HEK293 (cell line): ENCODE measurements around the gene CYB5R2.

Source experiments
- CTCF ChIA-PET: fragments of 350-600 bp; formaldehyde crosslinking; extraction: SDS; loops from one replicate; lab custom pipeline; 2021; ENCODE audit warnings: antibody characterized with exemption; lab: Yijun Ruan, JAX
- POLR2A ChIA-PET: fragments of 300-600 bp; formaldehyde crosslinking; extraction: SDS; loops from one replicate; lab custom pipeline; 2020; ENCODE audit warnings: antibody characterized with exemption, inconsistent platforms; lab: Yijun Ruan, JAX
- H3K27ac ChIP-seq: fragments of 200-500 bp; sonication (Bioruptor generic); 2 replicates; pipeline ENCODE4 v1.5.1; 2014; ENCODE audit warnings: low read depth, low read length, control low read depth, inconsistent platforms; ENCODE audit errors: extremely low read depth
- H3K36me3 ChIP-seq, 2 experiments: fragments of 200-500 bp in 1 of 2; sonication (Bioruptor generic) in 1 of 2; 1 replicate in 1 of 2; 2 replicates in 1 of 2; pipeline ENCODE4 v1.5.1; 2014 to 2017; ENCODE audit warnings: inconsistent platforms in 2 of 2, low read length in 2 of 2; ENCODE audit not compliant: control insufficient read depth in 2 of 2, insufficient read depth in 1 of 2
- H3K4me1 ChIP-seq: fragments of 200-500 bp; sonication (Bioruptor generic); 2 replicates; pipeline ENCODE4 v1.5.1; 2014; ENCODE audit warnings: mild to moderate bottlenecking, low read length, inconsistent platforms; ENCODE audit not compliant: control insufficient read depth, insufficient read depth
- H3K4me3 ChIP-seq: 2 replicates; pipeline ENCODE4 v1.5.1; 2011; ENCODE audit warnings: low read depth, mild to moderate bottlenecking, control low read depth, low read length, moderate library complexity
- H3K9me3 ChIP-seq: fragments of 200-500 bp; sonication (Bioruptor generic); 2 replicates; pipeline ENCODE4 v1.5.1; 2014; ENCODE audit warnings: low read depth, low read length, inconsistent platforms; ENCODE audit not compliant: control insufficient read depth, insufficient read depth
- KLF7 ChIP-seq: fragments of 450-650 bp; formaldehyde crosslinking; IDR thresholded peaks from 2 replicates; pipeline ENCODE4 v1.5.1; 2016; ENCODE audit warnings: missing biosample characterization, missing genetic modification characterization, borderline replicate concordance
- SETDB1 ChIP-seq: IDR thresholded peaks from one replicate; pipeline ENCODE4 v1.6.1; 2017; ENCODE audit warnings: mild to moderate bottlenecking, low read length, moderate library complexity, mixed read lengths; ENCODE audit not compliant: insufficient read length
- SP7 ChIP-seq: fragments of 450-650 bp; formaldehyde crosslinking; IDR thresholded peaks from 2 replicates; pipeline ENCODE4 v1.5.1; 2016; ENCODE audit warnings: missing biosample characterization, missing genetic modification characterization
- ZBTB1 ChIP-seq: fragments of 450-650 bp; formaldehyde crosslinking; IDR thresholded peaks from 2 replicates; pipeline ENCODE4 v1.5.1; 2016; ENCODE audit warnings: missing biosample characterization, missing genetic modification characterization
- ZBTB10 ChIP-seq: fragments of 450-650 bp; formaldehyde crosslinking; IDR thresholded peaks from 2 replicates; pipeline ENCODE4 v1.5.1; 2016; ENCODE audit warnings: missing biosample characterization, missing genetic modification characterization
- ZFP41 ChIP-seq: fragments of 450-650 bp; formaldehyde crosslinking; IDR thresholded peaks from 2 replicates; pipeline ENCODE4 v1.5.1; 2016; ENCODE audit warnings: missing biosample characterization, missing genetic modification characterization, borderline replicate concordance
- ZFP69B ChIP-seq: fragments of 450-650 bp; formaldehyde crosslinking; IDR thresholded peaks from 2 replicates; pipeline ENCODE4 v1.5.1; 2016; ENCODE audit warnings: missing biosample characterization, missing genetic modification characterization
- ZNF133 ChIP-seq: fragments of 450-650 bp; formaldehyde crosslinking; IDR thresholded peaks from 2 replicates; pipeline ENCODE4 v1.5.1; 2016; ENCODE audit warnings: missing biosample characterization, missing genetic modification characterization
- ZNF146 ChIP-seq: fragments of 450-650 bp; formaldehyde crosslinking; IDR thresholded peaks from 2 replicates; pipeline ENCODE4 v1.5.1; 2016; ENCODE audit warnings: missing biosample characterization, missing genetic modification characterization
- ZNF169 ChIP-seq: fragments of 450-650 bp; formaldehyde crosslinking; IDR thresholded peaks from 2 replicates; pipeline ENCODE4 v1.5.1; 2016; ENCODE audit warnings: missing biosample characterization, missing genetic modification characterization
- ZNF174 ChIP-seq: fragments of 450-650 bp; formaldehyde crosslinking; IDR thresholded peaks from 2 replicates; pipeline ENCODE4 v1.5.0; 2017; ENCODE audit warnings: missing biosample characterization, mild to moderate bottlenecking, missing genetic modification characterization
- ZNF211 ChIP-seq: fragments of 450-650 bp; formaldehyde crosslinking; IDR thresholded peaks from 2 replicates; pipeline ENCODE4 v1.5.1; 2016; ENCODE audit warnings: low read depth, missing biosample characterization, missing genetic modification characterization
- ZNF221 ChIP-seq: fragments of 450-650 bp; formaldehyde crosslinking; IDR thresholded peaks from 2 replicates; pipeline ENCODE4 v1.5.1; 2017; ENCODE audit warnings: missing biosample characterization, missing genetic modification characterization, borderline replicate concordance
- ZNF266 ChIP-seq: fragments of 450-650 bp; formaldehyde crosslinking; IDR thresholded peaks from 2 replicates; pipeline ENCODE4 v1.5.1; 2016; ENCODE audit warnings: missing biosample characterization, missing genetic modification characterization, low read depth
- ZNF280D ChIP-seq: fragments of 450-650 bp; formaldehyde crosslinking; IDR thresholded peaks from 2 replicates; pipeline ENCODE4 v1.5.1; 2016; ENCODE audit warnings: missing biosample characterization, missing genetic modification characterization
- ZNF510 ChIP-seq: fragments of 450-650 bp; formaldehyde crosslinking; IDR thresholded peaks from 2 replicates; pipeline ENCODE4 v1.5.1; 2018; ENCODE audit warnings: mild to moderate bottlenecking, missing genetic modification characterization, missing biosample characterization; ENCODE audit not compliant: insufficient replicate concordance
- ZNF544 ChIP-seq: fragments of 450-650 bp; formaldehyde crosslinking; IDR thresholded peaks from 2 replicates; pipeline ENCODE4 v1.5.0; 2017; ENCODE audit warnings: missing biosample characterization, missing genetic modification characterization
- ZNF555 ChIP-seq: fragments of 450-650 bp; formaldehyde crosslinking; conservative IDR thresholded peaks from 2 replicates; pipeline ENCODE4 v1.5.1; 2017; ENCODE audit warnings: missing biosample characterization, mild to moderate bottlenecking, missing genetic modification characterization, inconsistent platforms
- ZNF621 ChIP-seq: fragments of 450-650 bp; formaldehyde crosslinking; IDR thresholded peaks from 2 replicates; pipeline ENCODE4 v1.5.1; 2017; ENCODE audit warnings: missing biosample characterization, missing genetic modification characterization
- ZNF664 ChIP-seq: fragments of 450-650 bp; formaldehyde crosslinking; IDR thresholded peaks from 2 replicates; pipeline ENCODE4 v1.5.1; 2016; ENCODE audit warnings: missing biosample characterization, missing genetic modification characterization
- ZNF707 ChIP-seq: fragments of 450-650 bp; formaldehyde crosslinking; IDR thresholded peaks from 2 replicates; pipeline ENCODE4 v1.5.1; 2016; ENCODE audit warnings: missing biosample characterization, missing genetic modification characterization

CYB5R2 gene

GRCh38 chr11:7619322-7619721 is 54.0 kb downstream of the CYB5R2 start:
- Histone ChIP-seq H3K27ac (no peak overlapping the region), H3K9me3 (no peaks in the 10 kb centered on the region), H3K4me3 (no peak overlapping the region), H3K4me1 (no peaks in the 10 kb centered on the region), H3K36me3 (peaks cover 0 to 15% of the 10 kb centered on the region in 2 experiments; a peak in 1 of 3 replicates)
- TF ChIP-seq ZBTB1 (tag by site-specific recombination) = no peak
- TF ChIP-seq SP7 (tag by site-specific recombination) = no peak
- TF ChIP-seq ZFP41 = no peak
- TF ChIP-seq ZNF146 (tag by site-specific recombination) = no peak
- TF ChIP-seq ZNF664 = no peak
- POLR2A ChIA-PET = no interaction called here
- CTCF ChIA-PET = no interaction called here

- CTCF ChIA-PET = no interaction called here
- Histone ChIP-seq H3K27ac (no peak overlapping the region), H3K4me3 (no peak overlapping the region), H3K36me3 (peaks cover 0 to 7% of the 10 kb centered on the region in 2 experiments; a peak in 1 of 3 replicates), H3K4me1 (no peaks in the 10 kb centered on the region)
- POLR2A ChIA-PET = no interaction called here
- no peak for TF ChIP-seq ZFP69B (tag by site-specific recombination)
- TF ChIP-seq ZBTB10 = no peak
- no peak for TF ChIP-seq ZNF510 (tag by site-specific recombination)
- no peak for TF ChIP-seq ZNF266 (tag by site-specific recombination)
- no peak for TF ChIP-seq ZFP41
- no peak for TF ChIP-seq ZNF280D (tag by site-specific recombination)
- TF ChIP-seq ZNF544 (tag by site-specific recombination) = no peak
- no peak for TF ChIP-seq KLF7 (tag by site-specific recombination)
- no peak for TF ChIP-seq SETDB1
- TF ChIP-seq SP7 (tag by site-specific recombination) = no peak
- TF ChIP-seq ZNF221 (tag by site-specific recombination) = no peak
- no peak for TF ChIP-seq ZNF211 (tag by site-specific recombination)
- TF ChIP-seq ZNF707 = no peak
- no peak for TF ChIP-seq ZNF621 (tag by site-specific recombination)
- no peak for TF ChIP-seq ZNF555 (tag by site-specific recombination)
- TF ChIP-seq ZNF174 (tag by site-specific recombination) = no peak
- TF ChIP-seq ZNF133 (tag by site-specific recombination) = no peak
- no peak for TF ChIP-seq ZNF169 (tag by site-specific recombination)
- TF ChIP-seq, all 188 proteins: peak for 0
- no peaks in the 10 kb centered on the region for H3K9me3 ChIP-seq
Measured at GRCh38 chr11:7617032-7617431, 56.3 kb downstream of the CYB5R2 start.
